Neural cell (in vitro differentiated cells): ENCODE measurements around the gene GSTM3. TPM values are rescaled to one million over a fixed set of nuclear protein-coding genes. Genes with fewer than 3 reads are reported as not detected.

Experiments used
- H2AFZ ChIP-seq: fragments of 200-600, 300-800 bp; sonication (generic), shearing (Covaris generic); 2 replicates; pipeline ENCODE4 v1.6.0; 2014; ENCODE audit warnings: low read depth, mild to moderate bottlenecking, antibody characterized with exemption, low read length, moderate library complexity
- H3F3A ChIP-seq: fragments of 200-600 bp; shearing (Covaris generic); 2 replicates; pipeline ENCODE4 v1.6.1; 2016; ENCODE audit warnings: mild to moderate bottlenecking, moderate library complexity, mixed read lengths, antibody characterized with exemption, low read length; ENCODE audit not compliant: insufficient read depth, poor library complexity, severe bottlenecking
- H3K27ac ChIP-seq: fragments of 200-600, 300-800 bp; sonication (generic), shearing (Covaris generic); 2 replicates; pipeline ENCODE4 v1.5.1; 2014; ENCODE audit warnings: mild to moderate bottlenecking, low read length, moderate library complexity
- H3K27me3 ChIP-seq: fragments of 300-800, 200-600 bp; sonication (generic), shearing (Covaris generic); 2 replicates; pipeline ENCODE4 v1.6.0; 2014; ENCODE audit warnings: mild to moderate bottlenecking, low read depth, low read length, moderate library complexity; ENCODE audit not compliant: insufficient read depth
- H3K36me3 ChIP-seq: fragments of 300-800, 200-600 bp; sonication (generic), shearing (Covaris generic); 2 replicates; pipeline ENCODE4 v1.5.1; 2014; ENCODE audit warnings: mild to moderate bottlenecking, antibody characterized with exemption, low read length, moderate library complexity; ENCODE audit not compliant: insufficient read depth
- H3K4me2 ChIP-seq: fragments of 300-800, 200-600 bp; sonication (generic), shearing (Covaris generic); 2 replicates; pipeline ENCODE4 v1.6.0; 2014; ENCODE audit warnings: mild to moderate bottlenecking, low read length
- H3K4me3 ChIP-seq: fragments of 300-800, 200-600 bp; sonication (generic), shearing (Covaris generic); 2 replicates; pipeline ENCODE4 v1.5.1; 2014; ENCODE audit warnings: mild to moderate bottlenecking, low read length, moderate library complexity
- H3K79me2 ChIP-seq: fragments of 200-600 bp; shearing (Covaris generic); replicated peaks from 2 replicates; pipeline ENCODE4 v1.6.0; 2014; ENCODE audit warnings: mild to moderate bottlenecking, low read length, moderate library complexity; ENCODE audit not compliant: insufficient read depth
- H3K9ac ChIP-seq: fragments of 300-800, 200-600 bp; sonication (generic), shearing (Covaris generic); 2 replicates; pipeline ENCODE4 v1.6.1; 2016; ENCODE audit warnings: mild to moderate bottlenecking, low read length, mixed read lengths
- H3K9me2 ChIP-seq: fragments of 200-600 bp; shearing (Covaris generic); 2 replicates; pipeline ENCODE4 v1.6.1; 2016; ENCODE audit warnings: mild to moderate bottlenecking, low read length, mixed read lengths; ENCODE audit not compliant: insufficient read depth
- H3K9me3 ChIP-seq: fragments of 200-600, 300-800 bp; sonication (generic), shearing (Covaris generic); 2 replicates; pipeline ENCODE4 v1.6.1; 2016; ENCODE audit warnings: mild to moderate bottlenecking, mixed run types, low read length, moderate library complexity, mixed read lengths
- H4K20me1 ChIP-seq: fragments of 200-600 bp; shearing (Covaris generic); 2 replicates; pipeline ENCODE4 v1.6.1; 2016; ENCODE audit warnings: mild to moderate bottlenecking, mixed run types; ENCODE audit not compliant: insufficient read depth
- CTCF ChIP-seq: fragments of 450-650 bp; IDR thresholded peaks from 2 replicates; pipeline ENCODE4 v1.5.1; 2014; ENCODE audit warnings: antibody characterized with exemption, mild to moderate bottlenecking, moderate library complexity; ENCODE audit not compliant: poor library complexity, severe bottlenecking
- MXI1 ChIP-seq: fragments of 450-650 bp; conservative IDR thresholded peaks from 2 replicates; pipeline ENCODE4 v1.6.1; 2014; ENCODE audit warnings: antibody characterized with exemption, mild to moderate bottlenecking; ENCODE audit not compliant: poor library complexity, severe bottlenecking
- POLR2AphosphoS5 ChIP-seq: IDR thresholded peaks from 2 replicates; pipeline ENCODE4 v1.6.1; 2012
- RAD21 ChIP-seq: fragments of 450-650 bp; conservative IDR thresholded peaks from 2 replicates; pipeline ENCODE4 v1.6.1; 2014; ENCODE audit warnings: antibody characterized with exemption, mild to moderate bottlenecking, moderate library complexity
- REST ChIP-seq: IDR thresholded peaks from 2 replicates; pipeline ENCODE4 v1.6.1; 2012; ENCODE audit warnings: borderline replicate concordance
- SMC3 ChIP-seq: fragments of 450-650 bp; conservative IDR thresholded peaks from 2 replicates; pipeline ENCODE4 v1.6.1; 2014; ENCODE audit warnings: antibody characterized with exemption, mild to moderate bottlenecking, moderate library complexity; ENCODE audit not compliant: poor library complexity
- TAF1 ChIP-seq: IDR thresholded peaks from 2 replicates; pipeline ENCODE4 v1.6.1; 2012; ENCODE audit warnings: low read depth
- polyA minus RNA-seq: library from RNA; depleted of rRNA, polyadenylated mRNA; stranded (reverse); fragments of >200 nt; gene quantifications from 2 replicates; pipeline ENCODE4 v1.2.3, GENCODE V29; 2014
- polyA plus RNA-seq: library from polyadenylated mRNA; depleted of rRNA; stranded (reverse); fragments of >200 nt; gene quantifications from 2 replicates; pipeline ENCODE4 v1.2.3, GENCODE V29; 2014

GSTM3 gene
- 150 and 195 TPM in 2 replicates for polyA plus RNA-seq
- polyA minus RNA-seq = 59.6 and 62.4 TPM in 2 replicates

GRCh38 chr1:109740615-109741373 lies at the start of gene GSTM3:
TSS of gene GSTM3 (minus strand) at chr1:109741038. CDS start at chr1:109740287, 751 bp downstream.
- Histone ChIP-seq H3K4me2 (peak within 1 kb of the TSS; percentile 56), H3K27me3 (no peaks in the 10 kb centered on the region), H3K9me3 (no peaks in the 10 kb centered on the region), H3K9ac (peak within 1 kb of the TSS; percentile 89), H3K27ac (peak within 1 kb of the TSS; percentile 90), H2AFZ (peak within 1 kb of the TSS; percentile 75), H3K4me3 (peak within 1 kb of the TSS; percentile 98), H4K20me1 (no peaks in the 10 kb centered on the region), H3K79me2 (no peaks in the 10 kb centered on the region), H3F3A (no peaks in the 10 kb centered on the region), H3K36me3 (peaks cover 16% of the 10 kb centered on the region), H3K9me2 (no peaks in the 10 kb centered on the region)
- TF ChIP-seq TAF1 (no peak), CTCF (peak; percentile 24)

GRCh38 chr1:109790329-109790728 lies 49.5 kb upstream of the GSTM3 start:
- no peaks in the 10 kb centered on the region for H3K36me3 ChIP-seq
- H3F3A ChIP-seq = no peaks in the 10 kb centered on the region
- no peak overlapping the region for H3K4me2 ChIP-seq
- no peaks in the 10 kb centered on the region for H3K9me2 ChIP-seq
- H3K9ac ChIP-seq = no peak overlapping the region
- no peak overlapping the region for H3K4me3 ChIP-seq
- H3K27ac ChIP-seq = no peak overlapping the region
- no peaks in the 10 kb centered on the region for H4K20me1 ChIP-seq
- no peaks in the 10 kb centered on the region for H3K79me2 ChIP-seq
- no peaks in the 10 kb centered on the region for H3K9me3 ChIP-seq
- no peaks in the 10 kb centered on the region for H3K27me3 ChIP-seq
- H2AFZ ChIP-seq = no peak overlapping the region
- TF ChIP-seq MXI1 = no peak
- TF ChIP-seq RAD21 = no peak
- no peak for TF ChIP-seq REST
- no peak for TF ChIP-seq CTCF
- no peak for TF ChIP-seq TAF1
- TF ChIP-seq SMC3 = no peak
- no peak for TF ChIP-seq POLR2AphosphoS5
